Esophagus squamous epithelium (tissue), 4 donors: Measurements from ENCODE around the gene ALDH1A2.

Experiments
- POLR2A ChIP-seq, 4 donors: fragments of 450-650 bp; IDR thresholded peaks; one replicate each; pipeline ENCODE4 v1.6.1; 2017; ENCODE audit warnings: antibody characterized with exemption in 4 of 4, mild to moderate bottlenecking in 4 of 4, moderate library complexity in 3 of 4
- TF ChIP-seq, protein P1 (sequence below), 6 experiments: fragments of 450-650 bp in 4 of 6; fragments of 200-600 bp in 2 of 6; sonication (generic) in 2 of 6; IDR thresholded peaks; one replicate each; pipeline ENCODE4 v1.5.1; 2016 to 2019; ENCODE audit warnings: antibody characterized with exemption in 6 of 6, mild to moderate bottlenecking in 4 of 6, moderate library complexity in 4 of 6

DNA sequence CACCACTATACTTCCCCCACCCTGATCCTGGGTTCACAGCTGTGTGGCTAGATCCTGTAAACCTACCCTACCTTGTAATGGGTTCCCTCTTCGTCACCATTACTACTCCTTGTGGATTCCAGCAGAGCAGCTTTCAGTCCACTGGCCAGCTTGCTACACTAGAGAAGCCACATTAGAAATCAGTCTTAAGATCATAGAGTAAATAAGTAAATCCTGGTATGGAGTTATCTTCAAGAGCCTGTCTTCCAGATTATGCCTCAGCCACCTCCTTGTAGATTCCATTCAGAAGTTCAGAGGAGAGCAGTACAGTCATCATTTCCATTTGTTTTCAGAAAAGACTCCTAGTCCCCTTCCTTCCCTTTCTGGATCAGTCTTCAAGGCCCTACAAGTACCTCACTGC, 123.7 kb downstream of the ALDH1A2 start:
- TF ChIP-seq, protein P1, sequence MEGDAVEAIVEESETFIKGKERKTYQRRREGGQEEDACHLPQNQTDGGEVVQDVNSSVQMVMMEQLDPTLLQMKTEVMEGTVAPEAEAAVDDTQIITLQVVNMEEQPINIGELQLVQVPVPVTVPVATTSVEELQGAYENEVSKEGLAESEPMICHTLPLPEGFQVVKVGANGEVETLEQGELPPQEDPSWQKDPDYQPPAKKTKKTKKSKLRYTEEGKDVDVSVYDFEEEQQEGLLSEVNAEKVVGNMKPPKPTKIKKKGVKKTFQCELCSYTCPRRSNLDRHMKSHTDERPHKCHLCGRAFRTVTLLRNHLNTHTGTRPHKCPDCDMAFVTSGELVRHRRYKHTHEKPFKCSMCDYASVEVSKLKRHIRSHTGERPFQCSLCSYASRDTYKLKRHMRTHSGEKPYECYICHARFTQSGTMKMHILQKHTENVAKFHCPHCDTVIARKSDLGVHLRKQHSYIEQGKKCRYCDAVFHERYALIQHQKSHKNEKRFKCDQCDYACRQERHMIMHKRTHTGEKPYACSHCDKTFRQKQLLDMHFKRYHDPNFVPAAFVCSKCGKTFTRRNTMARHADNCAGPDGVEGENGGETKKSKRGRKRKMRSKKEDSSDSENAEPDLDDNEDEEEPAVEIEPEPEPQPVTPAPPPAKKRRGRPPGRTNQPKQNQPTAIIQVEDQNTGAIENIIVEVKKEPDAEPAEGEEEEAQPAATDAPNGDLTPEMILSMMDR (IDR thresholded peaks at IDR 0.05), result no peak
- no peak for TF ChIP-seq POLR2A (IDR thresholded peaks at IDR 0.05)
